NCI-H1417 (cell line): ENCODE data around the gene RBM44.
"Not testable (repeated sequence)": the region's sequence is repeated elsewhere in the genome, so short reads cannot be mapped to it uniquely, and the experiment has no call there.

ENCODE experiments used
- DNase-seq, 3 experiments: peaks; one replicate each; lab custom pipeline; 2025; lab: John Stamatoyannopoulos, UW

The RBM44 gene

DNA sequence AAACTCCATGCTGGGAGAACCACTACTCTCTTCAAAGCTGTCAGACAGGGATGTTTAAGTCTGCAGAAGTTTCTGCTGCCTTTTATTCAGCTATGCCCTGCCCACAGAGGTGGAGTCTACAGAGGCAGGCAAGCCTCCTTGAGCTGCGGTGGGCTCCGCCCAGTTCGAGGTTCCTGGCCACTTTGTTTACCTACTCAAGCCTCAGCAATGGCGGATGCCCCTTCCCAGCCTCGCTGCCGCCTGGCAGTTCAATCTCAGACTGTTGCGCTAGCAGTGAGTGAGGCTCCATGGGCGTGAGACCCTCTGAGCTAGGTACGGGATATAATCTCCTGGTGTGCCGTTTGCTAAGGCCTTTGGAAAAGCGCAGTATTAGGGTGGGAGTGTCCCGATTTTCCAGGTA, 50.4 kb downstream of the RBM44 start:
- DNase-seq = not testable (repeated sequence)

DNA sequence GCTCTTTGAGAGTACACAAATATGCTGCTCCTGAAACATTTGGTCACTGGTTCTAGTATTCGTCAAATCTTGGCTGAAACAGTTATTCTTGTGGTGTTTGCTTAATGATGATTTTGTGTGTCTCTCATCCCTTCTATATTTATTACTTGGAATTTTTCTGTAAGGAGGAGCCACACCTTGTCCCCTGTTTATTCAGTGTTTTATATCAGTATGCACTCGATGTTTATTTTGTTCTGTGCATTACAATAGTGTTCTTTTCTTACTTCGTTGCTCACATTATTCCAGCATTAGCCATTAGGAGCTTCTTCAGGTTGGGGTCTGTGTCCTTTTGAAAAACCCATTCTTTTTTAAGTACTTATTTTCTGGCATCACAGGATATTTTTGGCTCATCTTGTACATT, 55.7 kb downstream of the RBM44 start:
- no peak for DNase-seq

DNA sequence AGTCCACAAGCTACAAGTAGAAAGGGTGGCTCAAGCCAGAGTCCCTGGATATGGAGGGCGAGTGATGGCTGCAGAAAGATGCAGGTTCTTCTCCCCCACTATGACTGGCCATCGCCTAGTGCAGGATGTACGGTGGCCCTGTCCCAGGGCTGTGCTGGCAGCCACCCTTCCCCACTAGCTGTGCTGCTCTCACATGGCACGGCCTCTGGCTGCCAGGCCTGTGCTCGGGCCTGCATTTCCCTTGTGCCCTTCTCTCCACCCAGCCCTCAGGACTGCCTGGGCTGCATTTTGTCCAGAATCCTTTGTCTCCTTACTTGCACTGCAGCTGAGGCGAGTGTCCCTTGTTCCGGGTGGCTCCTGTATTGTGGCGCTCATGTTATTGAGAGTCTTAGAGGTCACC, 59.2 kb downstream of the RBM44 start:
- no peak for DNase-seq

DNA sequence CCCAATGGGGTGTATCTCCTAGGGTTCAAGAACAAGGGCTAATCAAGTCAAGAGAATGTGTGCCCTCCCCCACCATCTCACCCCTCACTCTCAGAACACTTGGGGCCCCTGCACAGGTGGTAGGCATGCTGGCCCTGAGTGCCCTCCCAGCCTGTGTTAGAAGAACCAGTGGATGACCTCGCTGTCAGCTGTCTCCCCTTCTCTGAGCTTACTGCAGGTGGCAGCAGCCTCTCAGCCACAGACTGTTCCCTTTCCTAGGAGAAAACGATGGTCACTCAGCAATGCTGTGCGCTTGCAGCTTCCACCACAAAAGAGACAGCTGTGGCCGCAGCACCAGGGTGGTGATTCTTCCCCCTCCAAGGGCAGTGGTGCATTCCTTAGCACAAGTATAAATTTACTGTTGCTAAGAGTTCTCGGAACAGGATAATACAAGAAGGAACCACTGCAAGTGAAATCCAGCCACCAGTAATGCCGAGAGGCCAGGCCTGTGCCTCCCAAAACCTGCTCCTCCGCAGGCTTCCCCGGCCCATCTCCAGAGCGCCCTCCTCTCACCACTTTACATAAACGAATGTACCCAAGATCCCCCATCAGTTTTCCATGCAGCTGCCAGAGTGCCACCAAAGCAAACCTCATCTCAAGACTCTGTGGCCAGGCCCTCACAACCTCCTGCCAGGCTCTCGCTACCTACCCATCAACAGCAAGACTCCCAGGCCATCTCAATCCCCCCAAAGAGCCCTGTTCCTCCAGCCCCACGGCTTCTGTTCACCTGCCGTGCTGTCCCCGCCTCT, 59.9 kb downstream of the RBM44 start:
- DNase-seq = peak in 2 of 3 experiments; percentile 63 to 84

DNA sequence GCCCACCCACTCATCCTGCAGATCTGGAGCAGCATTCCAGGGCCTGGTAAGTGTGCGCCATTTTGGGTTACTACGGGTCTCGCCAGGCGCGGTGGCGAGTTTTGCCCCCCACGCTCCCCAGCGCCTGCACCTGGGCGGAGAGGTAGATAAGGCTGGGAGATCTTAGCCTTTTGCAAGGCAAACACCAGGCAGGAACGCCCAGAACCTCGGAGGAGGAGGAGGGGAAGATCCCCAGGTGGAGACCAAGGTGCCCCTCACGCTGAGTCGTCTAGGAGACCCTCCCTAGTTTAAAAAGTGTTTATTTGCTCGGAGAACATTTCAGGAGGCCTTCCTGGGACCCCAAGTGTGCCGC, 60.5 kb downstream of the RBM44 start:
- DNase-seq = peak in 1 of 3 experiments; percentile 34

DNA sequence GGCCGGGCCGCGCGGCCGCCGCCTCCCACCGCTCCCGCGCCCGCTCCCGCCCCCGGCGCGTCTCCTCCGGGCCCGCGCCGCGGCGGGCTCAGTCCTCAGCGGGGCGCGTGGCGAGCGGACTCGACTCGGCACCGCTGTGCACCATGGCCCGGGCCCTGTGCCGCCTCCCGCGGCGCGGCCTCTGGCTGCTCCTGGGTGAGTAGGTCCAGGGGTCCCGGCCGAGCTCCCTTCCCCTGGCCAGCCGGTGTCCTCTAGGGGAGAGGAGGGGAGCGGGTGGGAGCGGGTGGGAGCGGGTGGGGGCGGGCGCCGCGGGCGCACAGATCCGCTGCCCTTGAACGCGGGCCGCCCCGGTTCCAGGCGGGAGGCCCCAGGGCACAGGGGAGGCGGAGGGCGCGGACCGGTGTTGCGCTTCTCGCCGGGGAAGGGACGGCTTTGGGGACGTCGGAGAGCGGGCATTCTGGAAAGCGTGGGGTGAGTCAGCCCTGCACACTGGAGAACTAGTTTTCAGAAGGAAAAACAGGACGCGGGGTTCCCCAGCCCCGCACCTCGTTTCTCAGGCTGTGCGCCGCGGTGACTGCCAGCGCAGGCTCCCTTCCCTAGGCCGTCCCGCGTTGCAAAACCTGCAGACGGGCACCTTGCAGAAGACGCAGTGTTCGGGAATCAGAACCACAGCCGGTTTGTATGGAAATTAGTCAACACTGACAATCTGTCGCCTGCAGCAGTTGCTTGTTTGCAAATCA, 61.1 kb downstream of the RBM44 start, which contains the start of gene RAMP1:
Gene RAMP1 (plus strand): TSS at position 91 of the 740 bp plus-strand sequence. CDS start 53 bp downstream, at position 144.
- DNase-seq = peak in 2 of 3 experiments; percentile 44 to 60

DNA sequence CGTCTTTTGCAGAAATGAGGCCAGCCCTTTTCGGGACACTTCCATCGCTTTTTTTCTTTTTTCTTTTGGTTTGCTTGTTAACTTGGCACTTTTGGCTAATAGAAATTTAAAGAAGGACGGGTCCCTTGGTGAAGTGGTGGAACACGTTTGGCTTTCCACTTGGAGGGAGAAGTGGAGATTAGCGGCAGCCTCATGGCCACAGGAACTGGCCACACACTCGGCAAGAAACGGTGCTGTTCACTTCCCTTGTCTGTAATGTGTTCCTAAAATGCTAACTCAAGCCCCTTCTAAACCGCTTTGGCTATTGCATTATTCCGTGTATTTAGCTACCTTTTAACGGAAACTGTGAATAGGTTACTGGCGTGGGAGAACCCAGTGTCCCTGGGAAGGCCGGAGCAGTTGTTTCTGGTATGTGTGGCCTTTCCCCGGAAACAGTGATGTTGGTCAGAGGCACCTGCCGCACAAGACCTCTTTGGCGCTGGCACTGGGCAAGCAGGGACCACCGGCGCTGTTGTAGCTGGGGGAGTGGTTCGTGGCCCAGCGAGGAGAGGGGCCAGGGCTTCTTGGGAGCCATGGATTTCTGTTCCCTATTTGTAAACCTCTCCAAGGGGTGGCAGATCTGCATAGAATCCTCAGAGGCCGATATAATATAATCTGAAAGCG, 61.8 kb downstream of the RBM44 start:
- peak in 1 of 3 experiments; percentile 16 for DNase-seq

DNA sequence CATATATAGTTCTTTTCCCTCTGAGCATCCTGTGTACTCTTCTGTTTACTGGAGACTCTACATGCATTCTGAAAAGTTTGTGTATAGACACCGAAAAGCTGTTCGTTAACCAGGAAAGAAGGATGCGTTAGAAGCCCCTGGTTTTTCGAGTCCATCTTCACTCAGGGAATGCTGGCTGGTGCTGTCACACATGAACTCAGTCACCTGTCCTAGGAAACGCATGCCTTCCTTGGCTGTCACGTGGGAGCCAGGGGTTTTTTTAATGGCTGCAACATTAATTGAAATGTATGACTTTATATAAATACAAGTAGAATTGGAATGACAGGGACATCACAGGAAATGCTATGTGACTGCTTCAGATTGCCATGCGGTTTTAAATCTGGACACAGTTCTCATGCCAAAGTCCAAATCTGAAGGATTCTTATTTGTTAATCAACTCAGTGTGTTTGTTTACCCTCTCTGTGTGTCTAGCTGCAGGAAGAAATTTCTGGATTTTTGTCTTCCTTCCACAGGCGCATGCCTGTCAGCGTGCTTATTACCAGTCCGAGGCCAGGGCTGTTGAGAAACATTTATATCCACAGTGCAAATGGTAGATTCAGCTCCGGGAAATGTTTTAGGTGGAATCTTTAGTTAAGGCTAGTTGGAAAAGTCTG, 63.4 kb downstream of the RBM44 start:
- no peak for DNase-seq

DNA sequence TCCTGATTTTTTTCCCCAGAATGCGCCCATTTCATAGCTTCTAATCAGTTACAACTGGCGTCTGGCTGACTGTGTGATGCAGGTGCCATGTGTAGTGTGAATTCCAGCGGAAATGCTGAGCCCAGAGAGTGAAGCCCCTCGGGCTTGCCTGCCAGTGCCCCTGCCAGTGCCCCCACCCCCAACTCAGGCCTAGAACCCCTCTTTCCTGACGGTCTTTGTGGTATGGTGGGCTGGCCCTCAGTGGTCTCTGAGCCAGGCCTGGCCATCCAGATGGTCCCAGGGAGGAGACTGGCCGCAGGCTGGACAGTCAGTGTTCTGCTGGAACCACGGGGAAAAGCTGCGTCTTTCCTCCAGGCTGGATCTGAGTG, 63.9 kb downstream of the RBM44 start:
- no peak for DNase-seq

DNA sequence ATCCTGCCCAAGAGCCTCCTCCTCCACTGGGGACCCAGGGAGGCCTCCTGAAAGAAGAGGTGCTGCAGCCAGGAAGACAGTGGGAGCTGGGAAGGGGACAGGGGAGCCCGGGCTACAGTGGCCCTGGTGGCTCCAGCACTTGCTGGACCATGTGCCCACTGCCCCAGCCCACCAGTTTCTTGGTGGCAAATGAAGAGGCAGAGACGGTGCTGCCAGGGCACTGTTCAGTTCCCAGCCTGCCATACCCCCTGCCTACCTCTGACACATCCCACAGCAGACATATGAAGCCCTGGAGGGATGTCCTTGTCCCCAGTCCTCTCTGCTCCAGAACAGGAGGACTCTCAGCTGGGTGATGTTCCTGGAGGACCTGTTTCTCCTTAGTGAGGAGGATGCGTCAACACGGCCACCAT, 64.5 kb downstream of the RBM44 start:
- DNase-seq = no peak

DNA sequence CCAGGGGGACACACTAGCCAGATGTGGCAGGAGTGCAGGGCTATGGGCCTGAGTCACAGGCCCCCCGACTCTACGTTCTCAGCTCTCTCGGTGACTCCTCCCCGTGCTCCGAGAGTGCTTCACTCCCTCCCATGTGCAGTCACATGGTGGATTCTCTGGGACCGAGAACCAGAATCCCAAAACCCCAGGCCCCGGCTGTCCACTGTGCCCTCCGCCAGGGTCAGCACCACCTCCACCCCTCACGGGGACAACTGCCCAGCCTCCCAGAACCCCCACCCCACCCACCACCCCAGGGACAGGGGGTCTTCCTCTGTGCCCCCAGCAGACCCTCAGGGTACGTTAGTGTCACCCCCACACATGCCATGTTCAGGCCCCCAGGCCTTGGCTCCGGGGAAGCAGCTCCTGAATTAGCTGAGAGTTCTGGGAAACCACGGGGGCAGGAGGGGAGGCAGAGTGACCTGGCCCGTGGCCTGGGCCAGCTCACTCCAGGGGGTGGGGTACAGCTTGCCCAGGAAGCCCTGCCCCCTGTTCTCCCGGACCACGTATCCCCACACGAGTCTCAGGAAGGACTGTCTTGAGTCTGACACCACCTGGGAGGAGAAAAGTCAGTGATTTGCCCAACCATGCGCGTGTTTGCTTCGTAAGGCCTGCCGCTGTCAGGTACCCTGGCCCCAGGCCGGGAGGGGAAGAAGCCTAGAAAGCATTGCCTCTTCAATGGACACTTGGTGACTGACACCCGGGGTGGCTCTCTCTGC, 65.3 kb downstream of the RBM44 start:
- no peak for DNase-seq

DNA sequence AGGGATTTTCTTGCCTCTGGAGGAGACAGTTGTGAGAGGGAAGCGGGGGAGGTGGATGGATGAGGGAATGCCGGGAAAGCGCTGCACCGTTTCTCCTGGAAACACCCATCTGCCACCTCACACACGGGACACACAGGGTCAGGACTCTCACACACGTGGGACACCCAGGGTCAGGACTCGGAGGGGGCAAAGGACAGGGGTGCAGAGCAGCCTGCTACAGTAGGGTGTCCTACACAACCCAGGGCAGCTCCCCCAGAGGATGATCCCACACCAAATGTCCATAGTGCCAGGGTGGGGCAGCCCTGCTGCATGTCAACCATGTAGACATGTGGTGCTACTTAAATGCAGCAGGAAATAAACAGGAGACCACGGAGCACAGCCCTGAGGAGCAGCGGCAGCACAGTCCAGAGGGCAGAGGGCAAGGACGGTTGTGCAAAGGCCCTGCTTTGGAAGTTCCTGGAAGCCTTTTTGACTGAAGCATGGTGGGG, 65.9 kb downstream of the RBM44 start:
- no peak for DNase-seq

DNA sequence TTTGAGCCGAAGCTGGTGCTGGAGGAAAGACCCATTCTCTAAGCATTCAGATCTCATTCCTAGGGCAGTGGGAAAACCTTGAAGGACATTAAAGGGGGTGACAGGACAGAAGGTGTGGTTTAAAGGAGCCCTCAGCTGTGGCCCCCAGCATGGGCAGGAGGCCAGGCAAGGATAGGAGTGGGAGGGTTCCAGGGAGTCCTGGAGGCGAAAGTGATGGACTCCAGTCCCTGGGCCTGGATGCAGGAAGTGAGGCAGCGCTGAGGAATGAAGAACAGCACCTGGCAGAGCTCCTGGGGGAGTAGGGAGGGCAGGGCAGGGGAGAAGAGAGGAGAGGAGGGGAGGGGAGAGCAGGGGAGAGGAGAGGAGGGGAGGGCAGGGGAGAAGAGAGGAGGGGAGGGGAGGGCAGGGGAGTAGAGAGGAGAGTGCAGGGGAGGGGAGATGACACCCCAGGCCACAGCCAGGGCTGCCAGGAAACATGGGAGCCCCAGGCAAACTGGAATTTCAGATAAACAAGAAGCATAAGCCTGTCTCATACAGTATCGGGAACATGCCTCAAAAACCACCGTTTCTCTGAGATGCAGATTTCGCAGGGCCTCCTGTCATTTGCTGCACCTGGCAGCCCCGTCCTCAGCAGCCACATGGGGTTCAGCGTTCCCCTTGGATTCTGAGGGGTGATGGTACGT, 66.5 kb downstream of the RBM44 start:
- DNase-seq = no peak

DNA sequence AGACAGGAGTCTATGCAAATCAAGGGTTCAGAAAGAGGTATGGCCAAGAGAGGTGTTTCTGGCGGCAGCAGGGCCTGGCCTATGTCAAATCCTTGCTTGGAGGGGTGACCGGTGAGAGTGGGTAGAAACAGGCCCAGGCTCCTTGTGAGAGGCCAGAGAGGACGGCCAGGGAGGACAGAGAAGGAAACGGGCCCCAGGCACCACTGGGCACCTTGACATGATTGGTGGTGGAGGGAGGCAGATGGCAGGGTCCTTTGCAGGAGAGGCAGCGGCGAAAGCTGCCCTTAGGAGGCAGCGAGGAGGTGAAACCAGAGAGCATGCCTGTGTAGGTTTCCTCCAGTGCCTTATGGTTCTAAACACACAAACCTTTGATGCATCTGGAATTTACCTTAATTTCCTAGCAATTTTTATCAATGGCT, 67.1 kb downstream of the RBM44 start:
- no peak for DNase-seq

DNA sequence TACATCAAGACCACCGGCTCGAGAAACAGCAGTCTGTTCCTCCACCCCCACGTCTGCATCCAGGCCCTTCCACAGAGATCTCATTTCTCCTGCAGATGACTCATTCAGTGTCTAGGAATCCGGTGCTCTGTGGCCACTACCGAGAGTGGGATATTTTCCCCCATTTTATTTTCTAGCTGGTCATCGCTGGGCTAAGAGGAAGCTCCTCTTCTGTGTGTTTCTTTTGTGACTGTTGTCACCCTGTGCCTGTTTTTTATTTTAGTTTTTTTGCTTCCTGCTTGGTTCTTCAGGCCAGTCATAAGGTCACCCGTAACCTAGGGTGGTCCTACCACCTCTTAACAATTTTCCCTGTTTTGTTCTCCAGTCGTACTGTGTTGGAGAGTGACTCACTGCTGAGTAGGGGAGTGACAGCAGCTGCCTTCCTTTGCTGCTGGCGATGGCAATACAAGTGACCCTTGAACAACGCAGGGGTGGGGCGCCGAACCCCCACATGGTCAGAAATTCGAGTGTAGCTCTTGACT, 67.6 kb downstream of the RBM44 start:
- no peak for DNase-seq

DNA sequence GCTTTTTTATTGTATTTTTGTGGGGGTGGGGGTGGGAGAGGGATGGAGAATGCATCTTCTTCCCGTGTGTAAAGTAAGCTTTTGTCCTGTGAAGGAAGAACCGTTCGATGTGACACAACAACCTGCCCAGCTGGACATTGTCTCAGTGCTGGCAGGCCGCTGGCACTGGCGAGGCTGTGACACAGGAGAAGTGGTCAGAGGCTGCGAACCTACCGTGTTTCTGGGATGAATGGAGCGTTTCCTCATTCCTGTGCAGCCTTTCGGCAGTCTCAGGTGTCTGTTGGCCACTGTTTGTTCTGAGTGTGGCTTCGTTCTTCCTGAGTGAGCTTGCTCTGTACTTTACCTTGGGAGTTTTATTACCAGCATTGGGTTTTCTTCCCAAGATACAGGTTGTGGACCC, 68.9 kb downstream of the RBM44 start:
- no peak for DNase-seq

DNA sequence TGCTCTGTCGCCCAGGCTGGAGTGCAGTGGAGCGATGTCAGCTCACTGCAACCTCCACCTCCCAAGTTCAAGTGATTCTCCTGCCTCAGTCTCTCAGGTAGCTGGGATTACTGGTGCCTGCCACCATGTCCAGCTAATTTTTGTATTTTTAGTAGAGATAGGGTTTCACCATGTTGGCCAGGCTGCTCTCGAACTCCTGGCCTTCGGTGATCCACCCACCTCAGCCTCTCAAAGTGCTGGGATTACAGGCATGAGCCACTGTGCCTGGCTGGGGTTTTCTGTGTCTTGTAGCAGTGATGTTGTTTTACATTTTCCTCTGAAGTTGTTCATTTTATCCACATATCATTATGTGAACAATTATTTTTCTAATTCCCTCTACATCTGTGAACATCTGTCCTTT, 69.5 kb downstream of the RBM44 start:
- DNase-seq = not testable (repeated sequence)

DNA sequence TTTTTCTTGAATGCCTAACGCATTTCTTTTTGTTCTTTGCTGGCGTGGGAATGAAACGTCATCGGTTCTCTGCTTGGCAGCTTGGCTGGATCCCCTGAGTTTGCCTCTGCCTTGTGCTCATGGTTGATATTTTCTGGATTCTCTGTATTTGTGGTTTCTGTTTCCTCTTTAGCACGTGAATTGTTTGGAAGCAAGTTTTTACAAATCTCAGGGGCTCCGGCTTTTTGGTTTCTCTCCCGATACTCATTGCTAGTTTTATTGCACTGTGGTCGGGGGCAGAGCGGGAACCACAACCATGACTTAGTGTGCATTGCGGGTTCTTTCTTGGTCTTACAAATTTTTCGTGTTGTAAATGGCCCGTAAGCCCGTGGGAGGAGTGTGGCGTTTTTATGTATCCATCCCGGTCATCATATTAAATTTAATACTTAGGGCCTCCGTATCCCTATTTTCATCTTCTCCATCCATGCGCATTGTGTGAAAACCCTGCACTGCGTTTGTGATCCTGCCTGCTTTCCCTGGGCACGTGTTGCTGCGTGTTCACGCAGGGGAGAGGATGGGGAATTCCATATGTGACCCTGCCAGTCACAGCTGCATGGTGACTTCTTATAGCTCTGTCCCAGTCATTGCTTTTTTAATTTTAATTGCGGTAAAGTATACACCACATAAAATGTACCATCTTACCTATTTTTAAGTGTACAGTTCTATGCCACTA, 70.2 kb downstream of the RBM44 start:
- no peak for DNase-seq

DNA sequence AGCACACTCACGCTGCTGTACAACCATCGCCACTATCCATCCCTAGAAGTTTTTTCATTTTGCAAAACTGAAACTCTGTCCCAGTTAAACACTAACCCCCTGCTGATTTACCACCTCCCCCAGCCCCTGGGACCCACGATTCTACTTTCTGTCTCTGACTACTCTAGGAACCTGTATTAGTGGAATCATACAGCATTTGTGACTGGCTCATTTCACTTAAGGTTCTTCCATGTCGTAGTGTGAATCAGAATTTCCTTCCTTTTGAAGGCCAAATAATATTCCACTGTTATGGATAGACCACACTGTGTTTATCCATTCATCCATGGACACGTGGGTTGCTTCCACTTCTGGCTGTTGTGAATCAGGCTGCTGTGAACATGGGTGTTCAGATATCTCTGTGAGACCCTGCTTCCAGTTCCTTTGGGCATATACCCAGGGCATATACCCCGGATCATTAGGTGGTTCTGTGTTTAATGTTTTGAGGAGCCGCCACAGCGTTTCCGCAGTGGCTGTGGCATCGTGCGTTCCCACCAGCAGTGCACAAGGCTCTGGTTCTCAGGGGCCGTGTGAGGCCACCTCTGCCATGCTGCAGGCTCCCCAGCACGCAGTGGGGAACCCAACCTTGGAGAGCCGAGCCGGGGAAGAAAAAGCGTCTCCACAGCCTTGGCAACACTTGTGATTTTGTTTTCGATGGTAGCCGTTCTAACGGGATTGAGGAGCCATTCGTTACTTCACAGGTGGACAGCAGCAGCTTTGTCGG, 70.9 kb downstream of the RBM44 start:
- no peak for DNase-seq
